SIG-M5 treated with dmso at 0.1 percent for 504 hours (cell line): ENCODE results near the gene TMC6.

Source experiments
- DNase-seq: peaks from one replicate; lab custom pipeline; 2025; ENCODE audit not compliant: unreplicated experiment; lab: John Stamatoyannopoulos, UW

Gene TMC6

GRCh38 chr17:78111727-78112517, 16.6 kb downstream of the TMC6 start:
- no peak for DNase-seq

- no peak for DNase-seq
Observed at GRCh38 chr17:78111016-78111726, 17.4 kb downstream of the TMC6 start.

- no peak for DNase-seq
Observed at GRCh38 chr17:78110363-78111015, 18.1 kb downstream of the TMC6 start.

DNA sequence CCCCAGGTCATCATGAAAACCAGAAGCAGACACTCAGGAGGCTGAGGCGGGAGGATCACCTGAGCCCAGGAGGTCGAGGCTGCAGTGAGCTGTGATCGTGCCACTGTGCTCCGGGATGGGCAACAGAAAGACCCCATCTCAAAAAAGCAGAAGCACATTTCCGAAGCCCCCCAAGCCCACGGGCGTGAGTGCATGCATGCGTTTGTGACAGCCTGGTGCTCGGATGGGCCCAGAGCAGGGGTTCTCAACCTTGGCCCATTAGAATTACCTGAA, 19.1 kb downstream of the TMC6 start:
- no peak for DNase-seq

DNA sequence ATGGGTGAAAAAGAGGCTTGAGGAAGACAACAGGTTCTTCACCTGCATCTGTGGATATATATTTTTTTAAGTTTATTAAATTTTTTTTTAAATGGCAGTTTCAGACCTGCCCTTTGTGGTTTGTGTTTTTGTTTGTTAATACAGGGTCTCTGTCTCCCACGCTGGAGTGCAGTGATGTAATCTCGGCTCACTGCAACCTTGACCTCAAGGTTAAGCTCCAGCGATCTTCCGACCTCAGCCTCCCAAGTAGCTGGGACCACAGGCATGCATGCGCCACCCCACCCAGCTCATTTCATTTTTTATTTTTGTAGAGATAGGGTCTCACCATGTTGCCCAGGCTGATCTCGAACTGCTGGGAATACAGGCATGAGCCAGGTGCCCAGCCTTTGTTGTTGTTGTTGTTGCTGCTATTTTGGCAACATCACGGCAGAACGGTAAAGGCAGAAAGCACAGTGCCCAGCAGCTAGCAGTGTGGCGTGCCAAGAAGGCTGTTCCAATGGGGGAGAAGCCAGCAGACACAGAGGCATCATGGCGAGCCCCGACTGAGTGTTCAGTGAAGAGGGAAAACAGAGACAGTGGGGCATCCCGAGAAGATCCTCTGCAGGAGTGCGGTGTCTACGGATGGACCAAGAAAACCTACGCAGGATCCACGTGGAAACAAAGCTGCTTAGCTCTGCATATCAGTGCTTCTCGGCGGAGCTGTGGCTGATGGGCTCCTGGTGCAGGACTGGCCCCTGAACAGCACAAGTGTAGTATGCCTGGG, 19.6 kb downstream of the TMC6 start:
- DNase-seq = no peak

DNA sequence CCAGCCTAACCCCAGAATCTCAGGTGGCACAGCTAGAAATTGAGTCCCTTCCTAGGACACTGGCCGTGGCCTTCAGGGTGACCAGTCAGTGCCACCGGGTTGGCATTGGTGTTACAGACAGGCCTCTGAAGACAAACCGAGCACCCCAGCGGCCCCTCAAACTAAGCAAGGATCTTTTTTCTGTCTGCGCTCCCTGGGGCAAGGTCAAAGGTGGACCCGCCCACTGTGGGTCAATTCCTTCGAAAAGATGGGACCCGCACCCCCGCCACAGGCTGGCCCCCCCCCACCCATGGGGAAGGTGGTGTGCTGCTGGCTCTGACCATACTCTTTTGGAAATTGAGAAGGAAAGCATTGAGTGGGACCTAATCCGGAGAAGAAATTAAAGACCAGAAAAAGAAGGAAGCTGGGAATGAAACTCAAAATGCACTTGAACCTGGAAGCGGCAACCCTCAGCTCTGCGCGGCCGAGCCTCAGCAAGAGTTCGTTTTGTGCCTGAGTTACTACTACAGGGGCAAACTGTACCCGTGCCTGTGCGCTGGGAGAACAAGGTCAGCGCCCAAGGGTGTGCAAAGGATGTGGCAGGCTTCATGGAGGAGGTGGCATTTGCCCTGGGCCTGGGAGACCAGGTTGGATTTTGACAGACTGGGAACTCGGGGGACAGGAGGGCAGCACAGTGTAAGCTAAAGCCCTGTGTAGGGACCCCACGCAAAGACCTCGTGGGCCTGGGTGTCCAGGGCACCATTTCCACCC, 20.4 kb downstream of the TMC6 start:
- no peak for DNase-seq

DNA sequence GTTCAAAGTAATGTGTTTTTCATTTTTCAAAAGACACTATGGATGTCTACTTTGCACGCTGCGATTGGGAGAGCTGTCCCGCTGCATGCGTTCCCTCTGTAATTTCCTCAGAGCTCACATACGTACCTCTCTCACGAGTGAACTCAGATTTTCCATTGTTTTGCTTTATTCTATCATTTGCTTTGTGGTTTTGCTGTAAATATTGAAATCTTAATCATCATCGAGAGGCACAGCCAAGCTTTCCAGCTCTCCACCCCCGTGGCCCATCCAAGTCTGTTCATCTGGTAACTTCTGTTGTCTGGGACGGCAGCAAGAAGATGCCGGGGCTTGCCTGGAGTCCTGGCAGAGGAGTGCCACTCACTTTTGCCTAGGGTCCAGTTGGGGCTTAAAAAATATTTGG, 21.1 kb downstream of the TMC6 start:
- no peak for DNase-seq

DNA sequence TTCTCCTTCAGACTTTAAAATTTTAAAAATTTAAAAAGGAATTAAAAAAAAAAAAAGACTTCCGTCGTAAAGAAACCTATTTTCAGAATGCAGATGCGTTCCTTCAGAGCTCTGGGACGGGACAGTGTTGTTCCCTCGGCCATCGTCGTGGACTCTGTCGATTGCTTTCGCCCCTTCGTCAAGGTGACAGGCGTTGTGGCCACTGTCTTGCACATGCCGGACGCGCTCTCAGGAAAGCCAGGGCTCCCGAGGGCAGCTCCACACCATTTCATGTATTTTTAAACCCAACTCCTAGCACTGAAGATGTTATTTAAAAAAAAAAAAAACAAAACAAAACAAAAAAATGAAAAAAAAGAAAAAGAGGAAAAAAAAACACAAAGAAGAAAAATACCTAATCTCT, 22.3 kb downstream of the TMC6 start:
- no peak for DNase-seq

DNA sequence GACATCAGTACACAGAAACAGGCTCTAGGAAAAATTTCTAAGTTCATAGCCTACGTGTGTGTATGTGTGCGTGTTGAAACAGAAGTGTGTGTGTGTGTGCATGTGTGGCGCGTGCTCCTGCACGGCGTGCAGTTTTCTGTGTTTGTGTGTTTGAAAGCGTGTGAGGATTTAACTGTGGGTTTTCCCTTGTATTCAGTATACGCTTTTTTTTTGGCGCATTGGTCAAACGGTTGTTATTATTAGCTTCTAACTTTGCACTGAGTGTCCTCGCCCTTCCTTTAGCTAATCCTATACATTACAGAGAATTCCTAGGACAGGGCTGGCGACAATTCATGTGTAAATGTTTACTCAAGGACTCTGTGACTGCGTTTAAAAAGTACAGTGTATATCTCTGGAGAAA, 23.0 kb downstream of the TMC6 start:
- no peak for DNase-seq

DNA sequence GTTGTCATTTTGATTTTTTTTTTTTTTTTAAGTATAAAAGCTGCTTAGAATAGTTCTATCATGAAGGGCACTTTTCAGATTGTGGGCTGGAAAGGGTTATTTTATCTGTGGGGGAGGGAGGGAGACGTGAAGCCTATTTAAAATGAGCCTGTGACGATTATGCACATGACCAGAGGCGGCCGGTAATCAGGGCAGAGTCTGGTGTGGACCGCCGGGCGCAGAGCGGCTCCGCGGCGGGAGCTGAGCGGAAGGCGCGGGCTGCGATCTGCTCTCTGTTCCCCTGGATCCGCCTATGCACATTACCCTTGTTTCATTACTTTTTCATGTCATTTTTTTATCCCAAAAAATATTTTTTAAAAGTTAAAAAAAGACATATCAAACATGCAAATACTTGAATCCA, 23.5 kb downstream of the TMC6 start:
- no peak for DNase-seq

GRCh38 chr17:78104540-78104941, 24.0 kb downstream of the TMC6 start:
- DNase-seq = no peak

DNA sequence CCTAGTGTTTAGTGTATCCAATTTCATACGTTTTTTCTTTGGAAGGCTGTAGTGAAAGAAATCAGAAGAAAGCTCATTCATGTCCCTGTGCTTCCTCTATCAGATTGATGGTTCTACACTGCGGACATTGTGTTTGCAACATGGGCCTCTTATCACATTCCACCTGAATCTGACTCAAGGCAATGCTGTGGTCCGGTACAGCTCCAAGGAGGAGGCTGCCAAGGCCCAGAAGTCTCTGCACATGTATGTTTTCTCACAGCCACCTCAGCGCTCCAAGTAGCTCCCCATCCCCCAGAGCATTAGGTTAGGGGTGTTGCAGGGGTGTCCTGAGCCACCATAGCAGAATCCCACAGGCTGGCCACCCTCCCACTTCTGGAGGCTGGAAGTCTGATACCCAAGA, 25.2 kb downstream of the TMC6 start:
- DNase-seq = no peak

- DNase-seq = no peak
Observed at GRCh38 chr17:78101542-78101941, 27.0 kb downstream of the TMC6 start.

DNA sequence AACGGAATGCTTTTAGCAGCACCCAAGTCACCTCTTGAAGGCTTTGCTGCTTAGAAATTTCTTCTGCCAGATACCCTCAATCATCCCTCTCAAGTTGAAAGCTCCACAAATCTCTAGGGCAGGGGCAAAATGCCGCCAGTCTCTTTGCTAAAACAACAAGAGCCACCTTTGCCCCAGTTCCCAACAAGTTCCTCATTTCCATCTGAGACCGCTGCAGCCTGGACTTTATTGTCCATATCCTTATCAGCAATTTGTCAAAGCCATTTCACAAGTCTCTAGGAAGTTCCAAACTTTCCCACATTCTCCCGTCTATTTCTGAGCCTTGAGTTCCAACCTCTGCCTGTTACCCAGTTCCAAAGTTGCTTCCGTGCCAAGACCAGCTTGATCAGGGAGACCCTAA, 27.4 kb downstream of the TMC6 start:
- DNase-seq = no peak

- DNase-seq = no peak
Observed at GRCh38 chr17:78096093-78096492, 32.5 kb downstream of the TMC6 start.

GRCh38 chr17:78095035-78095434, 33.5 kb downstream of the TMC6 start:
- DNase-seq = no peak

DNA sequence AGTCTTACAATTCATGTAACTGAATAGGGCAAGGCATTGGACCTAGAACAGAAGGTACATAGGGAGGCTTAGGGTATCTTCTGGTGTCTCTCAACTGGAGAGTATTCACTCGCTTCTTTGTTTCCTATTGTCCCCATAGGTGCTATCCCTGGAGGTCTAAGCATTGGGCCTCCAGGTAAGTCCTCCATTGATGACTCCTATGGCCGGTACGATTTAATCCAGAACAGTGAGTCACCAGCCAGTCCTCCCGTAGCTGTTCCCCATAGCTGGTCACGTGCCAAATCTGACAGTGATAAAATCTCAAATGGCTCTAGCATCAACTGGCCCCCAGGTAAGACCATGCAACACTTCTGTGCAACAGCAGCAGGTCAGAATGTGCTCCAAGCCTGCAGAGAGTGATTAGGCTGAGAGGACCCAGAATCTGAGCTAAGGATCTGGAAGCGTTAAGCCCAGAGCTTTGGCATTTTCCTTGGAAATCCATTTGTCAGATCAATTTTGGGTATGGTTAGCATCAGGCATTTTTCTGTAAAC, 35.7 kb downstream of the TMC6 start:
- DNase-seq = no peak

- DNase-seq = peak; percentile 7
Observed at GRCh38 chr17:78089576-78090281, 38.8 kb downstream of the TMC6 start.

DNA sequence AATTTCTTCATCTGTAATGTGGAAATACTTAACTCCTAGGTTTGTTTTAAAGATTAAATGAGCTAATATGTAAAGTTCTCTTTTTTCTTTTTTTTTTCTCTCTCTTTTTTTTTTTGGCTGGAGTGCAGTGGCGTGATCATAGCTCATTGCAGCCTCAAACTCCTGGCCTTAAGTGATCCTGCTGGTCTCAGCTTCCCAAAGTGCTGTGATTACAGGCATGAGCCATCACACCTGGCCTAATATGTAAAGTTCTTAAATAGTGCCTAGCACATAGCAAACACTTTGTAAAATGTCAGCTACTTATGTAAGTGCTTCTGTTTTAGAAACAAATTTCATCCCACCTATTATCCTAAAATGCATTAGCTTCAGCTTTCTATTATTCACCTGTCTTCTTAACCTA, 40.0 kb downstream of the TMC6 start:
- no peak for DNase-seq

DNA sequence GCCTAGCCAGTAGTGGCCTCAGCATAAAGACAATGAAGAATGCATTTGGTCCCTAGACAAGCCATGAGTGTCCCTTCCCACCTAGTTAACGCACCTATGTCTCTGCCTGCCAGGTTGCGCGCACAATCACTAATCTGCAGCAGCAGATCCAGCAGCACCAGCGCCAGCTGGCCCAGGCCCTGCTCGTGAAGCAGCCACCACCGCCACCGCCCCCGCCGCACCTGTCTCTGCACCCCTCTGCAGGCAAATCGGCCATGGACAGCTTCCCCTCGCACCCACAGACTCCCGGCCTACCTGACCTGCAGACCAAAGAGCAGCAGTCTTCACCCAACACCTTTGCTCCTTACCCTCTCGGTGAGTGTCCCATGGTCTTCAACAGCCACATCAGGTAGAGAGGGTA, 41.8 kb downstream of the TMC6 start:
- DNase-seq = no peak
